Breast epithelium (tissue), 3 donors: ENCODE measurements around the gene GNG7.

Experiments used
- CTCF ChIP-seq, 3 donors: fragments of 450-650 bp; IDR thresholded peaks; one replicate each; pipeline ENCODE4 v1.5.1; 2016 to 2017; ENCODE audit warnings: antibody characterized with exemption in 3 of 3, mild to moderate bottlenecking in 3 of 3, moderate library complexity in 3 of 3
- POLR2A ChIP-seq: fragments of 450-650 bp; IDR thresholded peaks from one replicate; pipeline ENCODE4 v1.6.1; 2016; ENCODE audit warnings: antibody characterized with exemption, mild to moderate bottlenecking, moderate library complexity

DNA sequence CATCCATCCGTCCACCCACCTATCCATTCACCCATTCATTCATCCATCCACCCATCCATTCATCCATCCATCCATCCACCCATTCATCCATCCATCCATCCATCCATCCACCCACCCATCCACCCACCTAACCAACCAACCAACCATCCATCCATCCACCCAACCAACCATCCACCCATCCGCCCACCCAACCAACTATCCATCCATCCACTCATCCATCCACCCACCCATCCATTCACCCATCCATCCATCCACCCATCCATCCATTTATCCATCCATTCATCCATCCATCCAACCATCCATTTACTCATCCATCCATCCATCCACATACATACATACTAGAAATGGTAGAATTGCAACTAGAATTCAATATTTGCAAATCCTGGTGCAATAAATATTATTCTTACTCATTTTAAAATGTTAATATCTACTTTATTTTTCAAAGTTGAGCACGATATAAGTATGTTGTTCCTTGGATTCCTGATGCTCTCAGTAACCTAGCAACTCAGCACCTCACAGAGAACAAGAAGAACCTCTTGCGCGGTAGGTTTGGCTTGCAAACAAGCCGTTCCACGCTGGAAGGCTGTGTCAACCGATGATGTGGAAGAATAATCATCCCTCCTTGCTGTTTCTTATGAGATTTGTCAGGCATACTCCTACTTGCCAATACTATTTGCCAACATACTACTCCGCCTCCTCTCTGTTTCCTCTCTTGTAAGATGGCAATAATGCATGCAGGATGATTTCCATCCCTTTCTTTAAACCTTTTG lies 111.7 kb downstream of the GNG7 start:
- TF ChIP-seq CTCF (IDR thresholded peaks at IDR 0.05), result no peak
- no peak for TF ChIP-seq POLR2A
